NCI-H2227 (cell line): ENCODE results near the gene PSME3IP1.
A peak's percentile ranks its signal among the peaks of the same experiment; 100 is the strongest.

Source experiments
- DNase-seq: peaks from one replicate; lab custom pipeline; 2025; ENCODE audit not compliant: unreplicated experiment; lab: John Stamatoyannopoulos, UW

The PSME3IP1 gene

DNA sequence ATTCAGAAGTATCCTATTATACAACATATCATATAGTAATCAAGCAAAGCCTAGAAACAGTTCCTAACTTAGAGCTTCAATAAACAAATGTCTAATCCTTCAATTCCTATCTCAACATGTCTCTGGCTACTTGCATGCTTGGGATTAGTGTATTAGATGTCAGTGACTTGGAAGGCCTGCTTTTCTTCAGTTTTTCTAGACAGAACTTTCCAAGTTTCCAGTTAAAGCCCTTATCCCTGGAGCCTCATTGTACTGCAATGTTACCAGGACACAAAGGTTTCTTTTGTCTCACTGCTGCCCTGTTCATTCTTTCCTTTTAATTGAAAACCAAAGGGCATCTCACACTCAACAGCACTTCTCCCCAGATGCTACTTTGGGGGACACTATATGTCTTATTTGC lies 16.5 kb downstream of the PSME3IP1 start:
- no peak for DNase-seq

DNA sequence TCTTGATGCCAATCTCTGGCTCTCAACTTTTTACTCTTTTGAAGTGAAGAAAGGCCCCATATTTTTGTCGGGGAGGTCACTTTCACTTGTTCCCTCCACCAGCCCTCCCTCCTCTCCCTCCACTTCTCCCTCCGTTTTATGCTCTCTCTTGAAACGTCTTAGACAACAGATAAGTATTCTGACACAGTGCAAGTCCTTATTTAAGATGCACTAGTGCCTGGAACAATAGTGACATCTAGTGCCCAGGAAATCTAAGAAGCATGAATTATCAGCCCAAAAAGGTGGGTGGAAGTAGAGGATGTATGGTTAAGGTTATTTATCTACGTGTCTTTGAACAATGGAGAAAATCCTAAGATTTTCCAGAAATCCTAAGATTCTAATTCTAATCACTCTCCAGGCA lies 17.9 kb downstream of the PSME3IP1 start:
- DNase-seq, result peak; percentile 60

DNA sequence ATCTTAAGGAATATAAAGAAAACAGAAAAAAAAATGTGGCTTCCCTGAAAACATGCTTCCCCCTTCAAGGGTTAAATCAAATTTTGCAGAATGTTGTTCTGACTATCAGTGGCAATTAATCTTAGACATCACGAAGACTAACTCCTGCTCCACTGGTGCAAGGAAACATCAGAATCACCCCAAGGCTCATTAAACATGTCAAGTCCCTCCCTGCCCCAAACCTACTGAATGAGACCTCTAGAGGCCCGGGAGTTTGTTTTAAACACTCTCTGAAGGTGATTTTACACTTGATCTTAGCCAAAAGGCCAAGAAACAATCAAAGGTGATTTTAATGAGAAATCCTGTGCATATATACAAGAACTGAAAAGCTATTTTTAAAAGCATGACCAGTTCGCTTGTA lies 18.3 kb downstream of the PSME3IP1 start:
- no peak for DNase-seq

DNA sequence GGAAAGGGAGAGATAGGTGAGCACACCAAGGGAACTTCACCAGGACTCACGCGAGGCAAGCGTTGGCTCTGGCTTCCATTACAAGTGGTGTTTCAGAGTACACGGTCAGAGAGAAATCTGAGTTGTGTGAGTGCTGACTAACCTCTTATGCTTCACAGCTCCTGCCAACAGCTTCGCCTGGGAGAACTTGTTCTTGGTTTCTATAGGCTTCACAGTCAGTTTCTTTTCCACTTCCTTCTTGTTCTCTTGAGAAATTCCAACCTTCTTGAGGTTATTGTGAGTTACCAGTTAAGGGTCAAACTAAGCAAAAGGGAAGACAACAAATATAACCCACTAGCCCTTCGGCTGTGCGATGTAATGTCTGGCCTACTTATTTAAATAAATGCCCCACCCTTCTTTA lies 18.9 kb downstream of the PSME3IP1 start:
- DNase-seq, result no peak

DNA sequence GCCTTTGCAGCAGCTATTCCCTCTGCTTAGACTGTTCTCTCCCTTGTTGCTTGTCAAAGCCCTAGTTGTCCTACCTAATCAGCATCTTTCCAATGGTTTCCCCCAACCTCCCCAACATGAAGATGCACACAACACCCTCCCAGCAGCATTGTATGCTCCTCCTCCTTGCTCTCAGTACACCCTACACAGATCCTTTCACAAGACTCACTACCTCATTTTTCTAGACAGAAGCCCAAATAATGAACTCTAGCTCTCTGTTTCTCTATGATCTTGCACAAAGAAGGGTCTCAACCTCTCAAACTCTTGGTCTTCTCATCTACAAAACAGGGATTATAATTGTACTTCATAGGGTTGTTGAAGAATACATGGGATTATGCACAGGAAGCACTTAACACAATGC lies 19.4 kb downstream of the PSME3IP1 start:
- DNase-seq, result no peak

DNA sequence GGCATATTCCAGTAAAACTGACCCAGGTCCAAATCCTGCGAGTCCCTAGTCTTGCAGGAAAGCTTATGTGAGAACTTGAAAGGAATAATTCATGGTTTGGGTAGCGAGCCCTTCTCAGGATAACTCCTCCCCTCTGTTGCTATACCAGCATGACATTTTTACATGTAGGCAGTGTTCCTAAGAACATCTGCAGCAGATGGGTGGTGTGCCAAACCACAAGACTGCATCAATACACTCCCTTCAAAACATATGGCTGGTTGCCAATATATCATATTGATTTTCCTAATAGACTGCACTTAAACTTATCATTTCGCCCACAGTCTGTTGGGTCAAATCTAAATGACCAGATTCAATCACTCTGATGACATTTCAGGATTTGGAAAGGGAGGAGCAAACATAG lies 19.9 kb downstream of the PSME3IP1 start:
- DNase-seq, result no peak

DNA sequence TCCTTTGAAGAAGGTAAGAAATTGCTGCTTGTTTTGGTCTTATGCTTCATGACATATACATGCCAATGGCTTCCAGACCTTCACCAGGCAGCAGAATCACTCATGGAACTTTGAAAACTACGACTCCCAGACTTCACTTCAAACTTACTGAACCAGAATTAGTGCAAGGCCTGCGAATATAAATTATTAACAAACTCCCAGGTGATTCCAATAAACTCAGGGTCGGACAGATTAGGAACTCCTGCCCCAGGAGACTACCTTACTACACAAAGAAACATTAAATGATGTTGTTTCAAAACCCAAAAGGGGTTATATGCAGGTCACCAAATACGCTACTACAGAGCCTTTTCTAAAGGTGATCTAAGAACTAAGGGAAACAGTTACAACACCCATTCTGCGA lies 20.4 kb downstream of the PSME3IP1 start:
- DNase-seq, result no peak

DNA sequence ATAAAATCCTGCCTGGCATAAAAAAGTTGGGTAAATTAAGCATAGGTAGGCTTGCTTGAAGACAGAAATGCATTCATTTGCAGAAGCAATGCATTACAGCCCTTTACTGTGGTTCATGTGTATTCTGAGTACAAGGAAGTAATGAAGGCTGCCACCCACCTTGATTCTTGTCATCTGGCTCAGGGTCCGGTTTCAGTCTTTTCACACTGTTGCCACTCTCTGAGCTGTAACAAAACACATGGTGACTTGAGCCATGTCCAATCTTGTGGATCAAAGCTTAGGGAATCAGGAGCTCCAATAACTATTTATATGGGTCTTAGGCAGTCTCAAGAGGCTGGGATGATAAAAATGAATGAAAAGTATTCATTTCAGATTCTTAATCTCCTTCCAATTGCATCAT lies 22.0 kb downstream of the PSME3IP1 start:
- no peak for DNase-seq

DNA sequence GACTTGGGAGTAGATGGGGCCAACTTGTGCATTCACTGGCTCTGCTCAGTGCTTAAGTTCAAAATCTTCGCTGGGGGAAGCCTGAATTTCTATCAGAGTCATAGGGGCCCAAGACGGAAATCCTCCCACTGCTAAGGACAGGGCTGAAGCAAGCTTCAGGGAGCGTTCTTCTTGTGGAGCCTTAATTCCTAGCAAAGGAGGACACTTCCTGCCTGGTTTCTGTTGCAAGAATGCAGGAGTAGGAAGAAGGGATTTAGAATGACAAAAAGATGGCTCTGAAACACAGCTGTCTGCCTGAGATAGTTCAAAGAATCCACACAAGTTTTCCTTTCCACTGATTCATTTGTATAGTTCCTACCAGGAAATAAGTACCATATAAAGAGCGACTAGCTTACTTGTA lies 26.4 kb downstream of the PSME3IP1 start:
- DNase-seq, result no peak

DNA sequence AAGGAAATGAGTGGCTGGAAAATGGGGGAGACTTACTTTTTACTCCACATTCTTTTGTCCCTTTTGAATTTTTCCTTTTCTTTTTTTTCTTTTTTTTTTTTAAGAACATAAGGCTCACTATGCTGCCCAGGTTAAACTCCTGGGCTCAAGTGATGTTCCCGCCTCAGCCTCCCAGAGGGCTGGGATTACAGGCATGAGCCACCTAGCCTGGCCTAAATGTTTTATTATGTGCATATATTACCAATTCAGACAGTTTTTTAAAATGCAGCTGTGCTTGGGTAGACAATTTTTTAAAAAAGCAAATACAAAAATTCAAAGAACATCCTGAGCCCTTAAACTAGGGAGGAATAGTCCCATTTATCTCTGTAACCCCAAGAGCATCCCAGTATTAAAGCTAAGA lies 28.3 kb downstream of the PSME3IP1 start:
- no peak for DNase-seq

DNA sequence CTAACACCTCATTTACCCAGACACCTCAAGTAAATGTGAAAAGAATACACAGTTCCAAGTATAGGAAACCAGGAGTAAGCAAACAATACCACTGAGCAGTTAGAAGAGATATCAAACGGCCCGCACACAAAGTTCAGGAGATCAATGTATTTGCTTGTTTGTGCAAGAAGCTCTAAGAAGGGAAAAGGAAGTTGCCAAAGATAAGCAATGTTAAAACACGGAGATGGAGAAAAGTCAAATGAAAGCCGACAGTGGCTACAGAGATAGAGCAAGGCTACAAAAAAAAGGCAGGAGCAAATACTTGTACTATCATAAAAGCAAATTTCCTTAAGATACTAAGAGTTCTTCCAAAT lies 29.5 kb downstream of the PSME3IP1 start:
- DNase-seq, result no peak

DNA sequence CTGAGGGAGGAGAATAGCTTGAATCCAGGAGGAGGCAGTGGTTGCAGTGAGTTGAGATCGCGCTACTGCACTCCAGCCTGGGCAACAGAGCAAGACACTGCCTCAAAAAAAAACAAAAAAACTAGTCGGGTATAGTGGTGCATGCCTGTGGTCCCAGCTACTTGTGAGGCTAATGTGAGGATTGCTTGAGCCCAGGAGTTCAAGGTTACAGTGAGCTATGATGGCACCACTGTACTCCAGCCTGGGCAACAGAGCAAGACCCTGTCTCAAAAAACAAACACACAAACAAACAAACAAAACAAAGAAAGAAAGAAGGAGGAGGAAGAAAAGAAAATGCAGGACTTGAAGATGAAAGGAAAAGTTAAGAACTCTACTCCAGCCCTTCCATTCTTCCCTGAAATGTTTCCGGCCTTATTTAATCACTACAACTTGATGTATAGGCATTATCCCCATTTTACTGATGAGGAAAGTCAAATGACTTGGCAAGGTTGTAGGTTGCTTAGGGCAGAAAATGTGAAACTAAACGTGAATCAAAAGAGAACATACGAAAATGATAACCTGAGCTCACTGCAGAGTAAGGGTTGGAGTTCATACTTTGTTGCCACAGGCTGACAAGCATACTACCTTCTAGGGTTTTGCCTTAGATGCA lies 30.0 kb downstream of the PSME3IP1 start:
- no peak for DNase-seq

DNA sequence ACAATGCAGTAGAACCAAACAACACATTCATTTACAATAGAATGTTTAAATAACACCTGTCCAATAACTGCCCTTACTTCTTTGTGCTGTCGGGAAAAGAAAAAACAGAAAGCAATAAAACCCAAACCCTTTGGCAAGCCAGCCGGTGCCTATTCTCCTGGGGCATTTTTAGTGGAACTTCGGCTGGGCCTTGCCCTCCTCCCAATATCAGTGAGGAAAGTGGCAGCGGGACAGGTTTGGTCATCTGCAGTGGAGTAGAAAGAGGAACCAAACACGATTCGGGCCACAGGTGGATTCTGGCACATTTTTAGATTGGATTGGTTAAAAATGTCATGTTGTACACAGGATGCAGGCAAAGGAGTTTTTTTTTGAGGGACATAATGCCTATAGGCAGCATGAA lies 32.0 kb downstream of the PSME3IP1 start:
- no peak for DNase-seq

DNA sequence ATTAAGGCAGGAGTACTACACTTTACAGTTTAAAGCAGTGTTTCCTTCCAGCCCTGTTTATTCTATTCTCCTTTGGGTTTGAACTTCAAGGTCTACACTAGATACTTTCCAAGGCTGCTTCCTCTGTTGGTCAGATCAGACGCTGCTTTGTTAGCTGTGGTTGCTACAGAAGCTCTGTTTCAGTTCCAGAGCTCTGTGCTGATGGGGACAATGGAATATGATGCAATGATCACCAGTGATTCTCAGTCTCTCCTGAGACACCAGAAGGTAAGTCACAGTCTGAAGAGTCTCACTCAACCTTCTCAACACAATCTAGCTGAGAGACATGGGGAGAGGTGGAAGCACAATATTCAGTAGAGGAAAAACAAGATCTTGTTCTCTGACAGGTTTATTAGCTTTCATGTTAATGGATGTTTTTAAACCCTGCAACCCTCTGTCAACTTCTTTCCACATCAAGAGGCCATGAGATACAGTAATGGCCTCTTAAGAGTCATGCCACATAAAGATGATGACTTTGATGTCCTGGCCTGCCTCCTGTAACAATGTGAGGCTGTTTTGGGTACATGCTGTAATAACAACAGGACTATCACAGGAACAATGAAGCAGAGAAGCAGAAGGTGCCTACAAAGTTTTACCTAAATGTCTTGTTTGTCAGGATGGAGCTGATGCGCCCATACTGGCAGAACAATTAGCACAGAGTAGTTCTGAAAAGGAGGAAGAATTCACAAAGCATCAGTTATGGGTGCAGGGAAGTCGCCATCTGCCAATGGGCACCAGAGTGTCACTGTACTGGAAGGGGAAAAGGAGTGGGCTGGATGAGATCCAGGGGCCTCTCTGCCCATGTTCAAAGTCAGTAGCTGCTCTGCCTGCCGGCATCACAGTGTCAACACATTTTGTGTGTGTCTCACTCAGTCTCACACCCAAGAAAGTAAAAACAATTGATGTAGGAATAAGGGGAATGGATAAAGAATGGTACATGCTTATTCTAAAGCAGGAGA lies 33.4 kb downstream of the PSME3IP1 start:
- DNase-seq, result no peak

DNA sequence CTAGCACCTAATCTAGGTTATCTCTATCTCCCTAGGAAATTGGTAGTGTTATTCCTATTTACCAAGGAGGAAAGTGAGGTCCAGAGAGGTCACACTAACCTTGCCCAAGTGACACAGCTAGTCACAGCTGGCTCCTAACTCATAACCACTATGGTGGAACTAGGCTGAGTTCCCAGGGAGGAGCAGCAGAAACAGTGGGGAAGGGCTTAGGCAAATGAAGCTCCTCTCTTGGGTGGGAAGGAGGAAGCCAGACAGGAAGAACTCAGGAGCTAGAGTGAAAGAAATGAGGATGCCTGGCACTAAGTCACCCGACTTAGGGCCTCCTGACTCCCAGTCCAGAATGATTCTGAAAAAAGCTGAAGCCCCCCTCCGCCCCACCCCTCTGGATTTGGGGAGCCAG lies 34.5 kb downstream of the PSME3IP1 start:
- DNase-seq, result no peak

DNA sequence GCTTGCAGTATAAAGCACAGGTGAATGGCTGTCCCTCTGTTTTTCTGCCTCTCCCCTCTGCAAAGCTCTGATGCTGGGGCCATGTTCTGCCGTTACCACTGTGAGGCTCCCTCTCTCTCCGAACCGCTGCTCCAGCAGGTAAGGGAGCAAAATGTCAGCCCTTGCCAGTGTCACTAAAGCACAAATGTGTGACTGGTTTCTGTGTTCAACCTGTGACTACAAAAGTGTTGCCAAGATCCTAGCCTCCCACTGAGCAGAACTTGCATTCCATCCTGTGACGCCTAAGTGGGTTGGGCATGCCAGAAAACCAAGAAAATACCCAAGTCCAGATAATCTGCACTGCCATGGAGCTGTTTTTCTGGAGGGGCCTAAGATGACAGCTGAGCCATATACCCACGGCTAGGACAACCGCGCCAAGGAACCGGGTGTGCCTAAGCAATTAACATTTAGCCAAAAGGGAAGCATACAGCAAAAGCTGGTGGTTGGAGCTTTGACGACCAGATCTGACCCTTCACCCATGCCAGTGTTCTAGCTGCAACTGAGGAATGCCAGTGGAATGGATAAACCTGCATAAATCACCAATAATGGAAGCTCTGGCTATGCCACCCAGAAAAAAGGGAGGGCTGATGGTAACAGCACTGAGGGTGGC lies 35.0 kb downstream of the PSME3IP1 start:
- no peak for DNase-seq

DNA sequence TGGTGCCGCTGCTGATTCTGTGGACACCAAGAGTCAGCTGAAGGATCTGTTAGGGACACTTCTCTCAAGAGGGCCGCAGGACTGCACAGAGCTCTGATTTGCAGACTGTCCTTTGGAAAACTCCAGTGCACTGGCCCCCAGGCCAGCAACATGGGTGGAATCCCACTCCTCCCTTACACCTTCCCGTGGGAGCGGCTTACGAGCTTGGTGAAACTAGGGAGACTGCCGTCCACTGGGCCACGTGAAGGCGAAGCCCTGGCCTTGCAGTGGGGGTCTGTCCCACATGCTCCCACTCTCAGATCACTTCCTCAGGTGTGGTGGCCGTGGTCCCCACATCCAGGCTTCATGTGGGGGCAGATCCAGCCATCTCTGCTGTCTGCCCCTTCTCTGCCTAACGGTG lies 36.4 kb downstream of the PSME3IP1 start:
- DNase-seq, result no peak

DNA sequence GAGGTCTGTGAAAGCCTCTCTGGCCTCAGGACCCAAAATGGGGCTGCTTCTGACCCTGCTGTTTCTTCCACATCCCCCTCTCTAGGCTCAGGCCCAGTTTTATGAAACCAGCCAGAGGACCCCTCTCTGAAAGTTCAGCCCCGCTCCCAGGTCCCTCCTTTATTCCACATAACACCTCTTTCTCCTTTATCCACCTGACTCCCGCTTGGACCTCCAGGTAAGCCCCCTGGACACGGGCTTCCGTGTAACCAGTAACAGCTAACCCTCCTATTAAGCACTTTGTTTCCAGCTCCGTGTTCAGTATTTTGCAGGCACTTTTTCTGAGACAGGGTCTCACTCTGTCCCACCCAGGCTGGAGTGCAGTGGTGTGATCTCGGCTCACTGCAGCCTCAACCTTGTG lies 37.4 kb downstream of the PSME3IP1 start:
- DNase-seq, result no peak

DNA sequence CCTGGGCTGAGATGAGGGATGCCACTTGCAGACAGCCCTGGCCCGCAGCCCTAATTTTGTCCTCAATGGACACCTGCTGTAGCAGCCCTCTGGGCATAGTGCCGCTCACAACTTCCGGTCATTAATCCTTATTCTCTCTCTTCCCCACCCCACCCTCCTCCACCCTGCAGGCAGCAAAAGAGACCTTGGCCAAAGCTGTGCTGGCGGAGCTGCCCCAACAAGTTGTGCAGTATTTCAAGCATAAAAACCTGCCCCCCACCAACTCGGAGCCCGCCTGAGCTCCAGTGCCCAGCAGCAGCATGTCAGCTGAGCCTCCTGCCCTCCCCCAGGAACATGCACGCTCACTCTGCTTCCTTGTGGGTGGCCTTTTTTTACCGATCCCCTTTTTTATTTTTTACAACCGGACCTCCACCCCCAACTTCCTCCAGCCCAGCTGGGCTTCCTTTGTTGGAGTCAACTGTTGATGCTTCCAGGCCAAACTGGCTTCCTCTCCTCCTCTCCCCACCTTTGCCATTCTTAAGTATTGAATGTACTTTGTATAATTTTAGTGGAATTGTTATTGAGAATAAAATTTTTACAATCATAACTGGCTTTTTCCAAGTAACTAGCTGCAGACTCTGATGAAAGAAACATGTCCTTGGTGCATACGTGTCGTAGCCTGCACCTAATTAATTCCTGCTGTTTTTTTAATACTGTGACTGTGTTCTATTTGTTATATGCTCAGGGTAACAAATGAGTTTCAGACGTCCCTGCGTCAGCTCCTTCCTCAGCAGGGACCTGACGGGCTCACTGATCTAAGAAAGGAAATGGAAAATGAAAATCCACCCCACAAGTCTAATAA lies 38.2 kb downstream of the PSME3IP1 start:
- no peak for DNase-seq

DNA sequence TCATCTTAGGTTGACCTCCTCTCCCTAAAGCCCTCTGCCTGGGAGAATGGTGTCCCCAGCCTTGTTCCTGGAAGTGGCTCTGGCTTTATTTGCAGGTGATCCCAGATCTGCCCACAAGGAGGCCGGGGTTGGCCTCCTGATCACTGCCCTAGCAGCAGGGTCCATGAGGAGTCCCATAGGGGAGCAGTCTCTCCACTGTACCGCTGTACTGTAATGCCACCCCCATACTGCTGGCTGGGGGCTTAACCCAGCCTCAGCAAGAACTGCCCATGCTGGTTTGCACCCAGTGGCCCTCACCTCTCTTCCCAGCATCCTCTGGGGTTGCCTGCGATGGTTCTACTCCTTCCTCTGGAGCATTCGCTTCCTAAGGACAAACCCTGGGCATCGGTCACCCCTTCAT lies 39.1 kb downstream of the PSME3IP1 start:
- peak; percentile 6 for DNase-seq

DNA sequence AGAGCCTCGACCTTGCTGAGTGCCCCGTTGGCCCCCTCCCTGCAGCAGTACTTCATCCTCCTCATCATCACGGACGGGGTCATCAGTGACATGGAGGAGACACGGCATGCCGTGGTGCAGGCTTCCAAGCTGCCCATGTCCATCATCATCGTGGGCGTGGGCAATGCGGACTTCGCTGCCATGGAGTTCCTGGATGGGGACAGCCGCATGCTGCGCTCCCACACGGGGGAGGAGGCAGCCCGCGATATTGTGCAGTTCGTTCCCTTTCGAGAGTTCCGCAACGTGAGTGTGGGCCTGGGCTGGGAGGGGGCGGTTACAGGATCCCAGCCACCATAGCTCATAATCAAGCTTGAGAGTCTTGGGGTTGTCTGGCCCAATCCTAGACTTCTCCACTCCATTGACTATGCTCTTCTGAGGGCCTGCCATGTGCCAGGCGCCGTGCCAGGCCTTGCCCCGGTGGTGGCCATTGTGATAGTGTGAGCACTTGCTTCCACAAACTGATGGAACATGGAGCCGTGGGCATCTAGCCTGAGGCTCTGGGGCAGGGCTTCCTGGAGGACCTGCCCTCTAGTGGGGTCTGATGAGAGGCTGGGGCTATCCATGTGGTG lies 39.7 kb downstream of the PSME3IP1 start:
- DNase-seq, result no peak
